PC-9 (cell line): ENCODE results near the gene VSX1. TPM values are rescaled to one million over a fixed set of nuclear protein-coding genes. Genes with fewer than 3 reads are reported as not detected.
A peak's percentile ranks its signal among the peaks of the same experiment; 100 is the strongest.

Experiments
- BruUV-seq: library from RNA; stranded (reverse); fragments of 400-500 nt; replicated peaks from 2 replicates; lab custom pipeline; 2021; lab: Mats Ljungman, UMichigan
- CTCF ChIA-PET: fragments of 300-600 bp; sonication (Branson Sonifier 250); formaldehyde crosslinking; loops from one replicate; lab custom pipeline; 2022; ENCODE audit warnings: antibody characterized with exemption; lab: Charles Lee
- POLR2A ChIA-PET: fragments of 300-600 bp; sonication (Branson Sonifier 250); formaldehyde crosslinking; loops from one replicate; lab custom pipeline; 2022; ENCODE audit warnings: antibody characterized with exemption; ENCODE audit not compliant: unreplicated experiment; lab: Charles Lee
- DNase-seq, 2 experiments: peaks; one replicate each; pipeline versions ENCODE4 v3.0.0 to v3.0.0-alpha.2; 2015 to 2022; ENCODE audit warnings: mixed read lengths in 1 of 2
- H2AFZ ChIP-seq: fragments of 200-600 bp; sonication (generic); 2 replicates; pipeline ENCODE4 v1.8.1; 2017; ENCODE audit warnings: antibody characterized with exemption
- H3F3A ChIP-seq: fragments of 200-600 bp; sonication (generic); 2 replicates; pipeline ENCODE4 v1.8.1; 2017; ENCODE audit warnings: antibody characterized with exemption, mild to moderate bottlenecking, low read depth; ENCODE audit not compliant: insufficient read depth
- H3K27ac ChIP-seq: fragments of 200-600 bp; sonication (generic); 2 replicates; pipeline ENCODE4 v1.6.1; 2016; ENCODE audit warnings: mixed run types
- H3K27me3 ChIP-seq: fragments of 200-600 bp; sonication (generic); 2 replicates; pipeline ENCODE4 v1.6.1; 2016; ENCODE audit warnings: low read depth, mixed run types; ENCODE audit not compliant: insufficient read depth
- H3K36me3 ChIP-seq: fragments of 200-600 bp; sonication (generic); 2 replicates; pipeline ENCODE4 v1.6.1; 2016; ENCODE audit warnings: low read depth, mixed run types
- H3K4me1 ChIP-seq: fragments of 200-600 bp; sonication (generic); replicated peaks from 2 replicates; pipeline ENCODE4 v1.6.1; 2016; ENCODE audit warnings: mixed run types; ENCODE audit not compliant: insufficient read depth
- H3K4me2 ChIP-seq: fragments of 200-600 bp; sonication (generic); 2 replicates; pipeline ENCODE4 v1.6.1; 2017; ENCODE audit warnings: mixed run types
- H3K4me3 ChIP-seq: fragments of 200-600 bp; sonication (generic); 2 replicates; pipeline ENCODE4 v1.6.1; 2016; ENCODE audit warnings: mixed run types
- H3K79me2 ChIP-seq: fragments of 200-600 bp; sonication (generic); 2 replicates; pipeline ENCODE4 v1.6.1; 2017; ENCODE audit warnings: low read depth, mixed run types
- H3K9me2 ChIP-seq: fragments of 200-600 bp; sonication (generic); 2 replicates; pipeline ENCODE4 v1.8.1; 2017; ENCODE audit warnings: mild to moderate bottlenecking; ENCODE audit not compliant: insufficient read depth
- H3K9me3 ChIP-seq: fragments of 200-600 bp; sonication (generic); 2 replicates; pipeline ENCODE4 v1.8.1; 2016; ENCODE audit warnings: low read depth; ENCODE audit not compliant: insufficient read depth
- H4K20me1 ChIP-seq: fragments of 200-600 bp; sonication (generic); 2 replicates; pipeline ENCODE4 v1.8.1; 2017; ENCODE audit not compliant: insufficient read depth
- CTCF ChIP-seq: fragments of 200-600 bp; sonication (generic); conservative IDR thresholded peaks from 2 replicates; pipeline ENCODE4 v1.6.1; 2017; ENCODE audit warnings: mixed run types, antibody characterized with exemption, mild to moderate bottlenecking, moderate library complexity
- EZH2 ChIP-seq: fragments of 200-600 bp; sonication (generic); IDR thresholded peaks from 2 replicates; pipeline ENCODE4 v1.8.0; 2017; ENCODE audit warnings: antibody characterized with exemption, low read depth
- intact Hi-C: fragments of 100-400 bp; cut with micrococcal nuclease; formaldehyde crosslinking; loops from one replicate; pipeline ENCODE4 v1.10.0; 2022; ENCODE audit not compliant: unreplicated experiment
- total RNA-seq: library from RNA; stranded (reverse); gene quantifications from 2 replicates; pipeline ENCODE4 v1.2.3, GENCODE V29; 2021

The VSX1 gene
- total RNA-seq, 1 experiment from 2014 or later = 1.5 TPM

- no TSS peak for BruUV-seq
- ChIA-PET CTCF (no interaction called here), POLR2A (interaction anchor here (0.7 kb wide), 1 partner anchor 118 kb away, joined by 4 read pairs; no protein-coding TSS in a partner anchor)
- Histone ChIP-seq H4K20me1 (no peaks in the 10 kb centered on the region), H3K9me3 (no peaks in the 10 kb centered on the region; the same call in 1 of the 2 replicates), H3K27me3 (no peaks in the 10 kb centered on the region), H3K36me3 (no peaks in the 10 kb centered on the region), H2AFZ (no peak overlapping the region), H3F3A (peaks cover 56% of the 10 kb centered on the region), H3K4me2 (peak overlapping the region; percentile 72), H3K9me2 (no peaks in the 10 kb centered on the region; the same call in 1 of the 2 replicates), H3K4me3 (peak overlapping the region; percentile 3; the same call in 1 of the 2 replicates), H3K79me2 (0 out of 2 replicates have a peak, but pooled peaks cover 11% of the 10 kb centered on the region), H3K27ac (peak overlapping the region; percentile 77), H3K4me1 (peaks cover 78% of the 10 kb centered on the region)
- peak; percentile 39 to 89 for DNase-seq
- intact Hi-C loops = loop anchor here (1.0 to 10.0 kb wide), 6 partner anchors 61 to 176 kb away; no protein-coding TSS in a partner anchor
- TF ChIP-seq CTCF (no peak), EZH2 (no peak)
Observed at GRCh38 chr20:25076201-25076600, 5.7 kb downstream of the VSX1 start.

GRCh38 chr20:25073544-25073943 lies 8.4 kb downstream of the VSX1 start:
- TF ChIP-seq EZH2 (no peak), CTCF (no peak)
- Histone ChIP-seq H3K9me2 (no peaks in the 10 kb centered on the region; the same call in 1 of the 2 replicates), H4K20me1 (no peaks in the 10 kb centered on the region), H3K27ac (no peak overlapping the region), H3K4me2 (no peak overlapping the region), H3K79me2 (0 out of 2 replicates have a peak, but pooled peaks cover 11% of the 10 kb centered on the region), H2AFZ (no peak overlapping the region), H3K9me3 (peaks cover 3% of the 10 kb centered on the region; the same call in 1 of the 2 replicates), H3K27me3 (no peaks in the 10 kb centered on the region), H3K4me3 (no peak overlapping the region), H3K4me1 (peaks cover 75% of the 10 kb centered on the region), H3K36me3 (no peaks in the 10 kb centered on the region), H3F3A (peaks cover 57% of the 10 kb centered on the region)
- intact Hi-C loops = loop anchor here (10.0 kb wide), 1 partner anchor 139 kb away; no protein-coding TSS in a partner anchor
- ChIA-PET POLR2A (no interaction called here), CTCF (no interaction called here)
- DNase-seq = no peak
- no TSS peak for BruUV-seq

- no TSS peak for BruUV-seq
- H4K20me1 ChIP-seq = no peaks in the 10 kb centered on the region
- peak in 1 of 2 experiments; percentile 68 for DNase-seq
- H3F3A ChIP-seq = peaks cover 56% of the 10 kb centered on the region
- H3K36me3 ChIP-seq = no peaks in the 10 kb centered on the region
- no peak overlapping the region for H2AFZ ChIP-seq
- 0 out of 2 replicates have a peak, but pooled peaks cover 11% of the 10 kb centered on the region for H3K79me2 ChIP-seq
- ChIA-PET POLR2A (no interaction called here), CTCF (no interaction called here)
- peak overlapping the region; percentile 38 for H3K4me2 ChIP-seq
- TF ChIP-seq CTCF (no peak), EZH2 (no peak)
- H3K4me1 ChIP-seq = peaks cover 67% of the 10 kb centered on the region
- no peak overlapping the region for H3K27ac ChIP-seq
- H3K27me3 ChIP-seq = no peaks in the 10 kb centered on the region
- intact Hi-C loops = loop anchor here (10.0 kb wide), 1 partner anchor 138 kb away; no protein-coding TSS in a partner anchor
- H3K9me3 ChIP-seq = peaks cover 3% of the 10 kb centered on the region; the same call in 1 of the 2 replicates
- no peaks in the 10 kb centered on the region; the same call in 1 of the 2 replicates for H3K9me2 ChIP-seq
- no peak overlapping the region for H3K4me3 ChIP-seq
Observed at GRCh38 chr20:25072226-25072811, 9.6 kb downstream of the VSX1 start.
